Measurements from ENCODE around the gene POLR3B. TPM values are rescaled to one million over a fixed set of nuclear protein-coding genes. Genes with fewer than 3 reads are reported as not detected.

POLR3B gene
- total and polyA plus RNA-seq, 2 experiments from 2014 or later, result 4.0 to 14.6 TPM

DNA sequence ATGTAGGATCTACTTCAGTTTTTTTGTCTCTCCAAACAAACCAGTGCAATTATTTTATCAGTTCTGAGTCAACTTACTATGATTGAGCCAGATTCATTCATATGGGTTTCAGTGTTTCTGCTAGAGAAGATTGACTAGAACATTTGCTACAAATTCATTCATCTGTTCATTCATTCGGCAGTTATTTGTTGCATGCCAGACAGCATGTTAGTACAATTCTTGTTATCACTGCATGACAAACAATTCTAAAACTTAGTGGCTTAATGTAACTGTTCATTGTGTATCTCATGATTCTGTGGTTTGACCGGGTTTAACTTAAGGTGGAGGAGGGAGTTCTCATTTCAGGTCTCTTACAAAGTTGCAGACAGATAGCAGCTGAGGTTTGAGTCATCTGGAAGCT, 52.3 kb downstream of the POLR3B start:
- Histone ChIP-seq H2AFZ (no peak overlapping the region), H4K20me1 (replicated peaks; ENCODE audit: insufficient read depth) (0 out of 2 replicates have a peak, but pooled peaks cover 2% of the 10 kb centered on the region), H3K4me3 (no peak overlapping the region), H3K27me3 (ENCODE audit: insufficient read depth) (no peaks in the 10 kb centered on the region), H3K36me3 (ENCODE audit: insufficient read depth) (no peaks in the 10 kb centered on the region), H3K79me2 (replicated peaks; ENCODE audit: insufficient read depth) (no peaks in the 10 kb centered on the region), H3K4me2 (no peak overlapping the region), H3K27ac (ENCODE audit: low read depth) (no peak overlapping the region), H3K9me2 (ENCODE audit: insufficient read depth) (no peaks in the 10 kb centered on the region), H3F3A (replicated peaks; ENCODE audit: low read depth) (no peaks in the 10 kb centered on the region), H3K4me1 (ENCODE audit: insufficient read depth) (no peaks in the 10 kb centered on the region)
- no peak for DNase-seq (ENCODE audit: low spot score)
- TF ChIP-seq ZNF331 (CRISPR knock-in tag; IDR thresholded peaks at IDR 0.05; ENCODE audit: low read depth) (no peak), CREB1 (CRISPR knock-in tag; IDR thresholded peaks at IDR 0.05; ENCODE audit: low read depth) (no peak), JUNB (IDR thresholded peaks at IDR 0.05; ENCODE audit: unreplicated experiment) (no peak), NANOG (IDR thresholded peaks at IDR 0.05; ENCODE audit: borderline replicate concordance) (no peak), ZNF114 (CRISPR knock-in tag; IDR thresholded peaks at IDR 0.05) (no peak), EZH2phosphoT487 (IDR thresholded peaks at IDR 0.05; ENCODE audit: unreplicated experiment) (no peak), STAT1 (IDR thresholded peaks at IDR 0.05; ENCODE audit: unreplicated experiment) (no peak), EZH2 (IDR thresholded peaks at IDR 0.05; ENCODE audit: low read depth, unreplicated experiment) (no peak)
- TF ChIP-seq, protein P1, sequence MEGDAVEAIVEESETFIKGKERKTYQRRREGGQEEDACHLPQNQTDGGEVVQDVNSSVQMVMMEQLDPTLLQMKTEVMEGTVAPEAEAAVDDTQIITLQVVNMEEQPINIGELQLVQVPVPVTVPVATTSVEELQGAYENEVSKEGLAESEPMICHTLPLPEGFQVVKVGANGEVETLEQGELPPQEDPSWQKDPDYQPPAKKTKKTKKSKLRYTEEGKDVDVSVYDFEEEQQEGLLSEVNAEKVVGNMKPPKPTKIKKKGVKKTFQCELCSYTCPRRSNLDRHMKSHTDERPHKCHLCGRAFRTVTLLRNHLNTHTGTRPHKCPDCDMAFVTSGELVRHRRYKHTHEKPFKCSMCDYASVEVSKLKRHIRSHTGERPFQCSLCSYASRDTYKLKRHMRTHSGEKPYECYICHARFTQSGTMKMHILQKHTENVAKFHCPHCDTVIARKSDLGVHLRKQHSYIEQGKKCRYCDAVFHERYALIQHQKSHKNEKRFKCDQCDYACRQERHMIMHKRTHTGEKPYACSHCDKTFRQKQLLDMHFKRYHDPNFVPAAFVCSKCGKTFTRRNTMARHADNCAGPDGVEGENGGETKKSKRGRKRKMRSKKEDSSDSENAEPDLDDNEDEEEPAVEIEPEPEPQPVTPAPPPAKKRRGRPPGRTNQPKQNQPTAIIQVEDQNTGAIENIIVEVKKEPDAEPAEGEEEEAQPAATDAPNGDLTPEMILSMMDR (conservative IDR thresholded peaks at IDR 0.05; ENCODE audit: low read depth in 2 of 2), result no peak
- TF ChIP-seq, protein P2, sequence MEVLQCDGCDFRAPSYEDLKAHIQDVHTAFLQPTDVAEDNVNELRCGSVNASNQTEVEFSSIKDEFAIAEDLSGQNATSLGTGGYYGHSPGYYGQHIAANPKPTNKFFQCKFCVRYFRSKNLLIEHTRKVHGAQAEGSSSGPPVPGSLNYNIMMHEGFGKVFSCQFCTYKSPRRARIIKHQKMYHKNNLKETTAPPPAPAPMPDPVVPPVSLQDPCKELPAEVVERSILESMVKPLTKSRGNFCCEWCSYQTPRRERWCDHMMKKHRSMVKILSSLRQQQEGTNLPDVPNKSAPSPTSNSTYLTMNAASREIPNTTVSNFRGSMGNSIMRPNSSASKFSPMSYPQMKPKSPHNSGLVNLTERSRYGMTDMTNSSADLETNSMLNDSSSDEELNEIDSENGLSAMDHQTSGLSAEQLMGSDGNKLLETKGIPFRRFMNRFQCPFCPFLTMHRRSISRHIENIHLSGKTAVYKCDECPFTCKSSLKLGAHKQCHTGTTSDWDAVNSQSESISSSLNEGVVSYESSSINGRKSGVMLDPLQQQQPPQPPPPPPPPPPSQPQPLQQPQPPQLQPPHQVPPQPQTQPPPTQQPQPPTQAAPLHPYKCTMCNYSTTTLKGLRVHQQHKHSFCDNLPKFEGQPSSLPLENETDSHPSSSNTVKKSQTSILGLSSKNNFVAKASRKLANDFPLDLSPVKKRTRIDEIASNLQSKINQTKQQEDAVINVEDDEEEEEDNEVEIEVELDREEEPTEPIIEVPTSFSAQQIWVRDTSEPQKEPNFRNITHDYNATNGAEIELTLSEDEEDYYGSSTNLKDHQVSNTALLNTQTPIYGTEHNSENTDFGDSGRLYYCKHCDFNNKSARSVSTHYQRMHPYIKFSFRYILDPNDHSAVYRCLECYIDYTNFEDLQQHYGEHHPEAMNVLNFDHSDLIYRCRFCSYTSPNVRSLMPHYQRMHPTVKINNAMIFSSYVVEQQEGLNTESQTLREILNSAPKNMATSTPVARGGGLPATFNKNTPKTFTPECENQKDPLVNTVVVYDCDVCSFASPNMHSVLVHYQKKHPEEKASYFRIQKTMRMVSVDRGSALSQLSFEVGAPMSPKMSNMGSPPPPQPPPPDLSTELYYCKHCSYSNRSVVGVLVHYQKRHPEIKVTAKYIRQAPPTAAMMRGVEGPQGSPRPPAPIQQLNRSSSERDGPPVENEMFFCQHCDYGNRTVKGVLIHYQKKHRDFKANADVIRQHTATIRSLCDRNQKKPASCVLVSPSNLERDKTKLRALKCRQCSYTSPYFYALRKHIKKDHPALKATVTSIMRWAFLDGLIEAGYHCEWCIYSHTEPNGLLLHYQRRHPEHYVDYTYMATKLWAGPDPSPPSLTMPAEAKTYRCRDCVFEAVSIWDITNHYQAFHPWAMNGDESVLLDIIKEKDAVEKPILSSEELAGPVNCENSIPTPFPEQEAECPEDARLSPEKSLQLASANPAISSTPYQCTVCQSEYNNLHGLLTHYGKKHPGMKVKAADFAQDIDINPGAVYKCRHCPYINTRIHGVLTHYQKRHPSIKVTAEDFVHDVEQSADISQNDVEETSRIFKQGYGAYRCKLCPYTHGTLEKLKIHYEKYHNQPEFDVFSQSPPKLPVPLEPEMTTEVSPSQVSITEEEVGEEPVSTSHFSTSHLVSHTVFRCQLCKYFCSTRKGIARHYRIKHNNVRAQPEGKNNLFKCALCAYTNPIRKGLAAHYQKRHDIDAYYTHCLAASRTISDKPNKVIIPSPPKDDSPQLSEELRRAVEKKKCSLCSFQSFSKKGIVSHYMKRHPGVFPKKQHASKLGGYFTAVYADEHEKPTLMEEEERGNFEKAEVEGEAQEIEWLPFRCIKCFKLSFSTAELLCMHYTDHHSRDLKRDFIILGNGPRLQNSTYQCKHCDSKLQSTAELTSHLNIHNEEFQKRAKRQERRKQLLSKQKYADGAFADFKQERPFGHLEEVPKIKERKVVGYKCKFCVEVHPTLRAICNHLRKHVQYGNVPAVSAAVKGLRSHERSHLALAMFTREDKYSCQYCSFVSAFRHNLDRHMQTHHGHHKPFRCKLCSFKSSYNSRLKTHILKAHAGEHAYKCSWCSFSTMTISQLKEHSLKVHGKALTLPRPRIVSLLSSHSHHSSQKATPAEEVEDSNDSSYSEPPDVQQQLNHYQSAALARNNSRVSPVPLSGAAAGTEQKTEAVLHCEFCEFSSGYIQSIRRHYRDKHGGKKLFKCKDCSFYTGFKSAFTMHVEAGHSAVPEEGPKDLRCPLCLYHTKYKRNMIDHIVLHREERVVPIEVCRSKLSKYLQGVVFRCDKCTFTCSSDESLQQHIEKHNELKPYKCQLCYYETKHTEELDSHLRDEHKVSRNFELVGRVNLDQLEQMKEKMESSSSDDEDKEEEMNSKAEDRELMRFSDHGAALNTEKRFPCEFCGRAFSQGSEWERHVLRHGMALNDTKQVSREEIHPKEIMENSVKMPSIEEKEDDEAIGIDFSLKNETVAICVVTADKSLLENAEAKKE (CRISPR knock-in tag; IDR thresholded peaks at IDR 0.05), result no peak
- ATAC-seq, result no peak
- Mint-ChIP-seq H3K4me1 (no peaks in the 10 kb centered on the region), H3K36me3 (ENCODE audit: low read depth) (peaks cover 3% of the 10 kb centered on the region; the same call in 1 of the 3 replicates), H3K9me3 (no peaks in the 10 kb centered on the region), H3K4me3 (no peak overlapping the region), H3K27me3 (ENCODE audit: insufficient read depth, low read depth, poor library complexity) (no peaks in the 10 kb centered on the region), H3K27ac (no peak overlapping the region)

Data from GM23338 (cell line).